Fibroblast of the aortic adventitia (primary cell): ENCODE data around the gene SMKR1. TPM values are rescaled to one million over a fixed set of nuclear protein-coding genes. Genes with fewer than 3 reads are reported as not detected.
"Not testable (repeated sequence)": the region's sequence is repeated elsewhere in the genome, so short reads cannot be mapped to it uniquely, and the experiment has no call there.

Source experiments
- DNase-seq: peaks from one replicate; pipeline ENCODE4 v3.0.0-alpha.2; 2010; ENCODE audit warnings: low read depth
- H3K4me3 ChIP-seq: 2 replicates; pipeline ENCODE4 v1.5.1; 2011; ENCODE audit warnings: low read depth, mild to moderate bottlenecking, control low read depth, low read length, moderate library complexity
- CTCF ChIP-seq: IDR thresholded peaks from 2 replicates; pipeline ENCODE4 v1.5.1; 2011; ENCODE audit warnings: mild to moderate bottlenecking, low read length, control low read depth, inconsistent platforms; ENCODE audit not compliant: insufficient read depth
- total RNA-seq: library from RNA; depleted of rRNA; stranded (reverse); fragments of >200 nt; gene quantifications from 2 replicates; pipeline ENCODE4 v1.2.3, GENCODE V29; 2012; ENCODE audit warnings: low replicate concordance

The SMKR1 gene
- total RNA-seq, 1 donor = 0.72 TPM

- H3K4me3 ChIP-seq = no peak overlapping the region
- DNase-seq = no peak
- no peak for TF ChIP-seq CTCF
Measured at GRCh38 chr7:129468547-129468946, 33.8 kb upstream of the SMKR1 start.

- no peak for DNase-seq
- no peak overlapping the region for H3K4me3 ChIP-seq
- no peak for TF ChIP-seq CTCF
Measured at GRCh38 chr7:129469930-129470329, 32.4 kb upstream of the SMKR1 start.

GRCh38 chr7:129470411-129470810 lies 31.9 kb upstream of the SMKR1 start:
- no peak overlapping the region for H3K4me3 ChIP-seq
- DNase-seq = no peak
- no peak for TF ChIP-seq CTCF

- TF ChIP-seq CTCF = no peak
- no peak for DNase-seq
Measured at GRCh38 chr7:129471402-129471827, 30.9 kb upstream of the SMKR1 start.

GRCh38 chr7:129475931-129476330 lies 26.4 kb upstream of the SMKR1 start:
- H3K4me3 ChIP-seq, DNase-seq: not testable (repeated sequence)

More at GRCh38 chr7:129471402-129471827, 30.9 kb upstream of the SMKR1 start:
- H3K4me3 ChIP-seq = no peak overlapping the region

- DNase-seq, H3K4me3 ChIP-seq: not testable (repeated sequence)
Measured at GRCh38 chr7:129476398-129476797, 25.9 kb upstream of the SMKR1 start.

GRCh38 chr7:129479831-129480230 lies 22.5 kb upstream of the SMKR1 start:
- TF ChIP-seq CTCF = no peak
- H3K4me3 ChIP-seq = no peak overlapping the region
- DNase-seq = no peak

GRCh38 chr7:129480674-129481363 lies 21.5 kb upstream of the SMKR1 start:
- no peak for DNase-seq
- TF ChIP-seq CTCF = no peak
- H3K4me3 ChIP-seq = no peak overlapping the region

- not testable (repeated sequence) for H3K4me3 ChIP-seq, DNase-seq
Measured at GRCh38 chr7:129481376-129481775, 21.0 kb upstream of the SMKR1 start.
